Tibial artery (tissue), 4 donors: ENCODE results near the gene EME1.
A peak's percentile ranks its signal among the peaks of the same experiment; 100 is the strongest.

Experiments
- DNase-seq, 2 donors: peaks; one replicate each; pipeline ENCODE4 v3.0.0-alpha.2; 2019
- H3K27ac ChIP-seq, 2 donors: fragments of 200-600 bp; sonication (generic) in 1 of 2; 1 replicate in 1 of 2; 2 replicates in 1 of 2; pipeline ENCODE4 v1.5.1; 2018 to 2019; ENCODE audit warnings: mild to moderate bottlenecking in 1 of 2
- H3K27me3 ChIP-seq, 2 donors: fragments of 200-600 bp; sonication (generic) in 1 of 2; one replicate each; pipeline versions ENCODE4 v1.5.1 to v1.6.0; 2016 to 2019
- H3K36me3 ChIP-seq, 3 donors: fragments of 200-600 bp; sonication (generic) in 2 of 3; one replicate each; pipeline ENCODE4 v1.5.1; 2016 to 2019; ENCODE audit warnings: mild to moderate bottlenecking in 2 of 3
- H3K4me1 ChIP-seq, 4 donors: fragments of 200-600 bp; sonication (generic) in 2 of 4; 1 replicate in 3 of 4; 2 replicates in 1 of 4; pipeline ENCODE4 v1.5.1; 2016 to 2019
- H3K4me3 ChIP-seq, 2 donors: fragments of 200-600 bp; sonication (generic) in 1 of 2; 1 replicate in 1 of 2; 2 replicates in 1 of 2; pipeline ENCODE4 v1.5.1; 2018 to 2019; ENCODE audit warnings: mild to moderate bottlenecking in 2 of 2
- H3K9me3 ChIP-seq, 3 donors: fragments of 200-600 bp; sonication (generic) in 1 of 3; one replicate each; pipeline ENCODE4 v1.5.1; 2016 to 2019
- CTCF ChIP-seq, 2 experiments: fragments of 200-600 bp in 1 of 2; fragments of 450-650 bp in 1 of 2; IDR thresholded peaks; one replicate each; pipeline ENCODE4 v1.5.1; 2017 to 2019; ENCODE audit warnings: antibody characterized with exemption in 2 of 2, mild to moderate bottlenecking in 1 of 2, moderate library complexity in 1 of 2
- intact Hi-C: fragments of 100-400 bp; cut with DNase I; formaldehyde crosslinking; loops from one replicate; pipeline ENCODE4 v1.15.0; 2023; ENCODE audit warnings: low total_unique reads

EME1 gene

GRCh38 chr17:50363217-50364060, 9.6 kb upstream of the EME1 start:
- no peak for TF ChIP-seq CTCF (IDR thresholded peaks at IDR 0.05)
- intact Hi-C loops, result loop anchor here (10.0 kb wide), 1 partner anchor 111 kb away; the partner anchor contains the start of gene RSAD1
- DNase-seq, result peak in 1 of 2 donors; percentile 60
- H3K4me3 ChIP-seq, result no peak overlapping the region
- no peaks in the 10 kb centered on the region for H3K27me3 ChIP-seq
- H3K4me1 ChIP-seq, result peaks cover 0 to 8% (median 3%) of the 10 kb centered on the region in 4 donors
- no peak overlapping the region for H3K27ac ChIP-seq
- peaks cover 14 to 74% (median 44%) of the 10 kb centered on the region in 3 donors for H3K36me3 ChIP-seq
- no peaks in the 10 kb centered on the region for H3K9me3 ChIP-seq

- H3K4me3 ChIP-seq, result no peak overlapping the region
- no peak for DNase-seq
- no peaks in the 10 kb centered on the region for H3K9me3 ChIP-seq
- H3K36me3 ChIP-seq, result peaks cover 18 to 74% (median 45%) of the 10 kb centered on the region in 3 donors
- no peak overlapping the region for H3K27ac ChIP-seq
- peaks cover 0 to 8% (median 3%) of the 10 kb centered on the region in 4 donors for H3K4me1 ChIP-seq
- intact Hi-C loops, result loop anchor here (10.0 kb wide), 1 partner anchor 111 kb away; the partner anchor contains the start of gene RSAD1
- TF ChIP-seq CTCF (IDR thresholded peaks at IDR 0.05), result no peak
- H3K27me3 ChIP-seq, result no peaks in the 10 kb centered on the region
These were observed 9.0 kb upstream of the EME1 start for GRCh38 chr17:50364061-50364458.

- Histone ChIP-seq H3K27ac (no peak overlapping the region), H3K9me3 (no peaks in the 10 kb centered on the region), H3K27me3 (no peaks in the 10 kb centered on the region), H3K4me3 (no peak overlapping the region), H3K36me3 (peaks cover 25 to 74% (median 43%) of the 10 kb centered on the region in 3 donors), H3K4me1 (peaks cover 0 to 8% (median 3%) of the 10 kb centered on the region in 4 donors)
- TF ChIP-seq CTCF (IDR thresholded peaks at IDR 0.05), result no peak
- intact Hi-C loops, result loop anchor here (10.0 kb wide), 1 partner anchor 110 kb away; the partner anchor contains the start of gene RSAD1
- no peak for DNase-seq
These were observed 8.3 kb upstream of the EME1 start for GRCh38 chr17:50364715-50365114.

GRCh38 chr17:50365165-50365564, 7.9 kb upstream of the EME1 start:
- H3K36me3 ChIP-seq, result peaks cover 29 to 74% (median 44%) of the 10 kb centered on the region in 3 donors
- no peak for DNase-seq

More at GRCh38 chr17:50365165-50365564, 7.9 kb upstream of the EME1 start:
- Histone ChIP-seq H3K27ac (no peak overlapping the region), H3K9me3 (no peaks in the 10 kb centered on the region), H3K27me3 (no peaks in the 10 kb centered on the region), H3K4me1 (peaks cover 0 to 8% (median 3%) of the 10 kb centered on the region in 4 donors), H3K4me3 (no peak overlapping the region)
- TF ChIP-seq CTCF (IDR thresholded peaks at IDR 0.05), result no peak
- intact Hi-C loops, result loop anchor here (10.0 kb wide), 1 partner anchor 110 kb away; the partner anchor contains the start of gene RSAD1
